ENCODE results near the gene ZBTB8A. TPM values are rescaled to one million over a fixed set of nuclear protein-coding genes. Genes with fewer than 3 reads are reported as not detected.

The ZBTB8A gene
- total and polyA plus RNA-seq, 10 of the 15 experiments (the other 5 are each of a cell fraction or from before 2014, with no cell fraction given): 0.48 to 4.7 (median 2.4) TPM

GRCh38 chr1:32650752-32651460, 111.7 kb downstream of the ZBTB8A start, which contains the start of gene RBBP4 (continued):
- TF ChIP-seq ZNF592 (IDR thresholded peaks at IDR 0.05): peak; percentile 98
- TF ChIP-seq LARP7 (IDR thresholded peaks at IDR 0.05): no peak; the same call in 1 of the 2 replicates
- peak; percentile 96 for TF ChIP-seq POLR2A (IDR thresholded peaks at IDR 0.05; ENCODE audit: low read depth, low read length)
- peak; percentile 90; the same call in 1 of the 2 replicates for TF ChIP-seq CHD1 (IDR thresholded peaks at IDR 0.05; ENCODE audit: low read depth, low read length)
- TF ChIP-seq RB1 (IDR thresholded peaks at IDR 0.05; ENCODE audit: borderline replicate concordance): peak; percentile 84; the same call in 1 of the 2 replicates
- peak; percentile 69; the same call in 1 of the 2 replicates for TF ChIP-seq MAX (IDR thresholded peaks at IDR 0.05; ENCODE audit: low read depth, low read length)
- TF ChIP-seq ZBED1 (IDR thresholded peaks at IDR 0.05; ENCODE audit: borderline replicate concordance): no peak
- no peak for TF ChIP-seq TARDBP (IDR thresholded peaks at IDR 0.05; ENCODE audit: borderline replicate concordance)
- TF ChIP-seq GATAD2B (conservative IDR thresholded peaks at IDR 0.05; ENCODE audit: low read depth): 0 out of 2 replicates have a peak, but pooled peaks have one; percentile 16
- peak; percentile 94 for TF ChIP-seq RAD51 (IDR thresholded peaks at IDR 0.05)
- peak; percentile 94 to 97 for TF ChIP-seq BHLHE40 (IDR thresholded peaks at IDR 0.05; ENCODE audit: borderline replicate concordance in 1 of 2, low read depth in 2 of 2, low read length in 1 of 2)
- TF ChIP-seq PAX5 (IDR thresholded peaks at IDR 0.05; ENCODE audit: borderline replicate concordance, low read depth, low read length): no peak; the same call in 1 of the 2 replicates
- peak; percentile 21 for TF ChIP-seq KLF5 (IDR thresholded peaks at IDR 0.05; ENCODE audit: partially characterized antibody)
- peak; percentile 58 for TF ChIP-seq IKZF1 (conservative IDR thresholded peaks at IDR 0.05)
- peak; percentile 23 for TF ChIP-seq FOS (IDR thresholded peaks at IDR 0.05; ENCODE audit: borderline replicate concordance, extremely low read depth, insufficient read length)
- TF ChIP-seq PRDM15 (CRISPR knock-in tag; IDR thresholded peaks at IDR 0.05): peak; percentile 88
- TF ChIP-seq NRF1 (conservative IDR thresholded peaks at IDR 0.05; ENCODE audit: low read depth, low read length): peak; percentile 42
- peak; percentile 99 for TF ChIP-seq ZNF687 (IDR thresholded peaks at IDR 0.05)
